NCI-H1105 treated with DMSO at 0.1 percent for 48 hours (cell line): ENCODE data around the gene ECHDC3.

Experiments
- DNase-seq: peaks from one replicate; lab custom pipeline; 2025; lab: John Stamatoyannopoulos, UW

Gene ECHDC3

DNA sequence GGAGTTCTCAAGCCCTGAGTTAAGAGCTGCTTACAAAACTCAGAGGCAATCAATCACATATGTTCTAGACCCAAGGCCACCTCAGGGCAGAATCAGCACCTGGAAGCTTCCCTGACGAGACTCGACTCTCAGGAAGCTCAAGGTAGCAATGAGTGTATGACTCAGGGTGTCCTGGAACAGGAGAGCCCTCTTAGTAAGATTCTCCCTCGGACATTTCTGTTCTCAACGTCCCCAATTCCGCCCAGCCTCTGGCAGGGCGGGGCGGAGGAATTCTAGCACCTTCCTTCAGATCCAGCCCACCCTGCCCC lies 41.3 kb downstream of the ECHDC3 start:
- no peak for DNase-seq

DNA sequence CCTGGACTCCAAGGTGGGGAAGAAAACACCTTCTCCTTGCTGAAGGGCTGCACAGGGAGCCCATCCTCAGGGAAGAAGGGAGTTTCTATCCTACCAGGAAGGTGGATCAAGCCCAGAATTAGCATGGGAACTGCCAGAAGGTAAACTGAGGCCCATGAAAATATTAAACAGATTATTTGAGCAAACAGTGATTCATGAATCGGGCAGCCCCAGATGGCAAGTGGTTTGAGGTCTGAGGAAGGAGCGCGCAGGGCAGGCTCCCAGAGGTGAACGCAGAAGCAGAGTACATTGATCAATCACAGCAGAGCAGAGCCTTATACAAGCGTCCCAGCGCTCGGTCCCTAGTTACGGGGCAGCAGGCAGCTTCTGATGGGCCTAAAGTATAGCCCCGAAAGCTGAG lies 45.2 kb downstream of the ECHDC3 start:
- no peak for DNase-seq

DNA sequence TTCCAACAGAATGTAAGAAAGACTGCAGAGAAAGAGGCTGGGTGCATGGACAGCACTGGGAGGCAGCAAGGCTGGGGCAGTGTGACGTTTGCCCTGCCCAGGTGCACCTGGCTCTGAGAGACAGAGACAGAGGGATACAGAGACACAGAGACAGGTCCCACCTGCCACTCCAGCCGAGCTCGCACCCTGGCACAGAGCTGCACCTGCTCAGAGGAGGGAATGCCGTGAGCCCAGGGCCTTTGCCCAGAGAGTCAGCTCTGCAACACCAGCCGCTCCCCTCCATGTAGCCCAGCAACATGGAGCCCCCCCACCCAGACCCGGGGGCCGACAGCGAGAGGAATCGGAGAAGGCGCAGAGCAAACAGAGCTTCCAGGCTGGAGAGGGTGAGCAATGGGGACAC lies 45.7 kb downstream of the ECHDC3 start:
- no peak for DNase-seq

DNA sequence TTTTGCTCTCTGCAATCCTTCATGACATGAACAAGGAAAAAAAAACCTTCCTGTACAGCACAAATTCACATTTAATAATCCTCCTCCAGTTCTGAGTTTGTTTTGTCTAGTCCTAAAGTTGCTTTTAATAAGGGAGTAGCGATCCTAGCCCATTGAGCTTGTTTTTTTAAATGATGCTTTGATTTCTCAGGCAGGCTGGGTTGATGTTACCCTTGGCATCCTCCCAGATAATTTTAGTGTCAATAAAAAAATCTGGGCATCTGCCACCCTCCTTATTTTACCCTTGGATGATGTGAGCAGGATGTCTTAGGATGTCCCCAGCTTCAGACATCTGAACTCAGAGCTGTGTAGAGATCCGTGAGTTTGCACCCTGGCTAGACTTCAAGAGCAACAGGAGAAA lies 47.1 kb downstream of the ECHDC3 start:
- no peak for DNase-seq

DNA sequence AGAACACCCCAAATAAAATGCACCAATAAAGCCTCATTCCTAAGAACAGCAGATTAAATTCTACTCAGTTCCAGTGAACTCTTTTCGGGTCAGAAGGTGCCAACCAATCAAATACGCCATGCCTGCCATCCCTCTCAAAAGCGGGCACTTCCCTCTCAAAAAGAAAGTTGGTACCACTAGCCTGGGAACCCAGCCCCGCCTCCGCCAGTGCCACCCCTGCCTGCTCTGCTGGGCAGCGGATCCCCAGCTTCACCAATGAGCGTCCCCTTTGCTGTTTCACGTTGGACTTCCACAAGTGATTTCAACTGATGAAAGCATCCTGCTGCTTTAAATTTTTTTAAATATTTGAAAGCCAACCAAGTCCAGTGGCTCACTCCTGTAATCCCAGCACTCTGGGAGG lies 47.8 kb downstream of the ECHDC3 start:
- no peak for DNase-seq

DNA sequence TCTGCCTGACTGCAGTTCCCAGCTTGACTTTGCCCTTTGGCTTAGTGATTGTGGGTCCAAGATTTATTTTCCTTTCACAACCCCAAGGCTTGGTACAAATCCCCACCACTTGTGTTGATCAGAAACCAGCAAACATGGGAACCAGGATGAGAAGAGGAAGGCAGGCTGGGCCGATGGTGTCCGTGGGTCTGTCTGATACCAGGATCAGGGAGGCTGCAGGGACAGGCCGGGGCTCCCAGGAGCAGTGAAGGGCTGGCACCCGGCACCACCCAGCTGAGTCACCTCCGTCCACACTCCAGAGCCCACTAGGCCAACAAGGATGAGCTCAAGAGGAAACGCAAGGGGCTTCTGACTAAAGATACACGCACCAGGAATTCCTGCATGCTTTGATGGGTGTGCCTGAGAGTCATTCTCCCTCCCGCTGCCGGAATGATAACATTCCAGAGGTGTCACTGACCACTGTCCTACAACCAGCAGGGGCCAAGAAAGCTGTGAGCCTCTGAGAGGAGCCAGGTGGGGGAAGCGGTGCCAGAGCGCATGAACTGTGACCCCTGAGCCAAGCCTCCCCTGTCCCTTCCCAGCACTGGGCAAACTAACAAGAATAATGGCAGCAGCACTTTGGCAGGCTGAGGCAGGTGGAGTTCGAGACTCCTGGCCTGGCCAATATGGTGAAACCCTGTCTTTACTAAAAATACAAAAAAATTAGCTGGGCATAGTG lies 51.7 kb downstream of the ECHDC3 start:
- DNase-seq = no peak

DNA sequence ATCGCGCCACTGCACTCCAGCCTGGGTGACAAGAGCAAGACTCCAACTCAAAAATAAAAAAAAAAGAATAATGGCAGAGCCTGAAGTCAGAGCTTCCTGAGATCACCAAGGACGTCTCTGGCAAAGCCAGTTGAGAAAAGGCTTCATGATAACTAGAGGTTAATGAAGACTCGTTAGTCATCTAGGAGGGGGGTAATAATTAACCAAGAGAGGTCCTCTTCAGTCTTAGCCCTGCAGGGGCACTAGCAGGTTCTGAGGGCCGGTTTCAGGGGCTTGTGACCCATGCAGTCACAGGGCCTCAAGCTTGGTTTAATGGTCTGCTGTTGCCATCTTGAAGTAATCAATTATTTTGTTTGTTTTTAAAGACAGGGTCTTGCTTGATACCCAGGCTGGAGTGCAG lies 52.4 kb downstream of the ECHDC3 start:
- DNase-seq = no peak

DNA sequence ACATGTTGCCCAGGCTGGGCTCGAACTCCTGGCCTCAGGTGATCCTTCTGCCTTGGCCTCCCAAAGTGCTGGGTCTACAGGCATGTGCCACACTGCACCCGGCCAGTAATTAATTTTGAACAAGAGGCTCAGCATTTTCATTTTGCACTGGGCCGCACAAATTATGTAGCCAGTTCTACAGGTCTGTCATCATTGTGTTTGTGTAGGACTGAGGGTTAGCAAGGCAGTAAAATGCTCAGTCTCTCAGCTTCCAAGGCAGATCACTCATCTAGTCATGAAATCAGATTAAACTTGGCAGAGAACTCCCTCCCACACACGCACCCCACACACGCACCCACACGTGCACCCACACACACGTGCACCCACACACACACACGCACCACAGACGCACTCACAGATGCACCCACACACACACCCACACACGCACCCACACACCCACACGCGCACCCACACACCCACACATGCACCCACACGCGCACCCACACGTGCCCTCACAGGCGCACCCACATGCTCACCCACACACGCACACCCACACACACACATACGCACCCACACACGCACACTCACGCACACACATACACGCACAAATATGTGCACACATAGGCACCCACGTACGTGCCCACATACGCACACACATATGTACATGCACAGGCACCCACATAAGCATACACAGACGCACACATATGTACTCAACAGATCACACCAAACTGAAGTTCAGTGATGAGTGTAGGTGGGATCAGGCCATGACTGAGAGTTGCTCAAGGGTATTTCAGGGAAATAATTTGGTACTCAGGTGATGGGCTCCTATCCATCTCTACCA lies 53.1 kb downstream of the ECHDC3 start:
- DNase-seq = no peak

DNA sequence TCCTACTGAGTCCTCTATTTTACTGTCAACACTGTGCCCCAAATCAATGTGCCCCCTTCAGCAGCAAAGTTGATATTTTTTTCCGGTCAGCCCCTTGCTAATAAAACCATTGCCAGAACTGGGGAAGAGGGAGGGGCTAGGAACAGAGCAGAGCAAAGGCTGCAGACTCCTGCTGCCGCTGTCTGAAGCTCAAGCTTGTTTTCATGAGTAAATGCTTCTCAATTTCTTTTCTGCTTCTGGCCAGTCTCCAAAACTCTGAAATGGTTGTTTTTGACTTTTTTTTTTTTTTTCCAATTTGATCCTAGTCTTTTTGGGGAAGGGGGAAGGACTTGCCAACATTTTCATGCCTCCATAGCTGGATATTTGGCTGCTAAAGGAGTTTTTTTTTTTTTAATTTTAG lies 54.3 kb downstream of the ECHDC3 start:
- no peak for DNase-seq

DNA sequence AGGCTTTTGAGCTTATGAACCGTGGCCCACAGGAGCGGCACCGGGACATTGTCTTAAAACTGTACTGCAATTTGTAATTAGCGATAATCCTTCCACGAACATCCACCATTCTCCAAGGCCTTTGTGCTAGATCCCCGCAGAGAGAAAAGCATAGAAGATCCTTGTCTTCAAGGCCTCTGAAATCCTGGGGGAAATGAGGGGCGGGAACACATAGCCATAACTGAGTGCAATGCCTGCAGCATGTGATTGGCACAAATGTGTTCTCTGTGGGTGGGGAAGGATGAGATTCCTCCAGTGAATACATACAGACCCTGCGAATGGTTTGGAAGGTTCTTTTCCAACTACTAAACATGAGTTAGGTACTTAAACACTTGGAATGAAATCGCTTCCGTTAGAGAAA lies 55.1 kb downstream of the ECHDC3 start:
- no peak for DNase-seq

DNA sequence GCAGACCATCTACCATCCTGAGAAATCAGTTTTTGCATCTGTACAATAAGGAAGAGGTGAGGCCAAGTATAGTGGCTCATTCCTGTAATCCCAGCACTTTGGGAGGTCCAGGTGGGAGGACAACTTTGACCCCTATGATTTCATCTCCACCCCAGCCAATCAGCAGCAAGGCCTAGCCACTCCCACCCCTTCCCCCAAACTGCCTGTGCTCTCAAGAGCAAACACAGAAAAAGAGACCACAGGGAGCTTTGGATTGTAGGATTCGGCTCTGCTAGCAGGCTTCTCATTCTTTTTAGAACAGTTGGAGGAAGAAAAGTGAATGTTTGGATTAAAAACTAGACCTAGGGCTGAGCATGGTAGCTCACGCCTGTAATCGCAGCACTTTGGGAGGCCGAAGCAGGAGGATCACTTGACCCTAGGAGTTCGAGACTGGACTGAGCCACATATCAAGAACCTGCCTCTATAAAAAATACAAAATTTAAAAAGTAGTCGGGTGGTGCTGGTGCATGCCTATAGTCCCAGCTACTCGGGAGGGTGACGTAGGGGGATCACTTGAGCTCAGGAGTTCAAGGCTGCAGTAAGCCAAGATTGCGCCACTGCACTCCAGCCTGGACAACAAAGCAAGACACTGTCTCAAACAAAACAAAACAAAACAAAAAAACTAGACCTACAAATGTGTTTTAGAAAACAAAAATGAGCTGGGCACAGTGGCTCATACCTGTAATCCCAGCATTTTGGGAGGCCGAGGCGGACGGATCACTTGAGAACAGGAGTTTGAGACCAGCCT lies 55.9 kb downstream of the ECHDC3 start:
- no peak for DNase-seq

DNA sequence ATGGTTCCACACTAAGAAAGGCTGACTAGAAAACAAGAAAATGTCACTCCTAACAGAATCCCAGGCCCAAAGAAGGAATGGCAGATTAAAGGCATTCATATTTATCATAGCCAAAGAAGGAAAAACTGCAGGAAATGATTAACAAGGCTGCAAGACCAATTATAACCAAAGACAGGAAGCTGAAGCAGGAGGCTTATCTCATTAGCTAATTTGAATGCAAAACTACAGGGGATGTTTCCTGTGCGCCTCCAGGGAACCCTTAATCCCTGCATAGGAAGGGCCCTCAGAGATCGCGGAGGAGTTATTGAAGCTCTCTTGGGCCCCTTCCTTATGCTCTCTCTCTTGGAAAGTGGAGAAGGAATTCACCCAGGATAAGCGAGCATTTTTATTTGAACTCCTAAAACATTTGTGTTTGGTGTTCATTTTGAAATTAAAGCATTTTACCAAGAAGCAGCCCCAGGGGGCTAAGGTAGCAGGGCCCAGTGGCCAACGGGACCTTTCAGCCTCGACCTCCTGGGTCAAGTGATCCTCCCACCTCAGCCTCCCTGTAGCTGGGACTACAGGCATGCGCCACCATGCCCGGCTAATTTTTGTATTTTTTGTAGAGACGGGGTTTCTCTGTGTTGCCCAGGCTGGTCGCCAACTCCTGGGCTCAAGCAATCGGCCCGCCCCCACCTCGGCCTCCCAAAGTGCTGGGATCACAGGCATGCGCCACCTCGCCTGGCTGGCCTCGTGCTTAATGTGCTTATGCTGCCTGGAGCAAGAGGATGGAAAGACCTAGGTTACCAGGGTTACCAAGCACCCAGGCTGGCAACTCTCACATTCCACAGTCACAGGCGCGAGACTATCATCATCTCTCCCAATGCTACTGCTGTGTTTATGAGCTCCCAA lies 56.9 kb downstream of the ECHDC3 start:
- DNase-seq = no peak

DNA sequence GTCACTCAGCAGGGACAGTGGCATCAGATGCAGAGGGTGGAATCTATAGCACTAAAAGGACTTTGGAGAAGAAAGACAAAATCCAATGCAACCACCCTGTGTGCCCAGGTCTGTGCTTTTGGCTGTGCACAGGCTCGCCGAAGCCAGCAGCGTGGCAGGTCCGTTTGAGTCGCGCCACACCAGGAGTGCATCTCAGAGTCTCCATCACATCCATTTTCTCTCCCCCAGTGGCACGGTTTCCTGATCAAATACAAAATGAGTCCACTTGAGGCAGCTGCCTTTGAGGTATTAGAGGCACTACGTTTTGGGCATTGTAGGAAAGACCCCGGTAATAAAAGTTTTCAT lies 57.5 kb downstream of the ECHDC3 start:
- DNase-seq = no peak

DNA sequence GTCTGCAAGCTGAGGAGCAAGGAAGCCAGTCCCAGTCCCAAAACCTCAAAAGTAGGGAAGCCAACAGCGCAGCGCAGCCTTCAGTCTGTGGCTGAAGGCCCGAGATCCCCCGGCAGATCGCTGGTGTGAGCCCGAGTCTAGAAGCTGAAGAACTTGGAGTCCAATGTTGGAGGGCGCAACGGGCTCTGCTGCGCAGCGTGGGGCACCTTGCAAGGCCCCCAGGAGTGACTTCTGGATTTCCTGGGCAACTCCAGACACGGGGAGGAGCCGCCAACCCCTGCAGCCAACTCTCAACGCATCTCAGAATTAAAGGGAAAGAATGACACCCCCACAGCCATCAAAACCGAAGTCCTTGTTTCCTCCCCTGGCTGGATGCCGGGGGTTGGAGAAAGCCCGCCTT lies 62.2 kb downstream of the ECHDC3 start:
- no peak for DNase-seq

DNA sequence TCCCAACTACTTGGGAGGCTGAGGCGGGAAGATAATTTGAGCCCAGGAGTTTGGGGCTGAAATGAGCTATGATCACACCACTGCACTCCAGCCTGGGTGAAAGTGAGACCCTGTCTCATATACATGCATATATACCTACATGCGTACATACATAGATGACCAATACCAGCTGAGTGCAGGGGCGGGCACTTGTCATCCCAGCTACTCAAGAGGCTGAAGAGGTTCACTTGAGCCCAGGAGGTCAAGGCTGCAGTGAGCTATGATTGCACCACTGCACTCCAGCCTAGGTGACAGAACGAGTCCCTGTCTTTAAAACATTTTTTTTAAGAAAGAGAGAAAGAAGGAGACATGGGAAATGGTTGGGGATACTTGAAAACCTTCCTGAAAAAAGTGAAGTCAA lies 63.6 kb downstream of the ECHDC3 start:
- no peak for DNase-seq

DNA sequence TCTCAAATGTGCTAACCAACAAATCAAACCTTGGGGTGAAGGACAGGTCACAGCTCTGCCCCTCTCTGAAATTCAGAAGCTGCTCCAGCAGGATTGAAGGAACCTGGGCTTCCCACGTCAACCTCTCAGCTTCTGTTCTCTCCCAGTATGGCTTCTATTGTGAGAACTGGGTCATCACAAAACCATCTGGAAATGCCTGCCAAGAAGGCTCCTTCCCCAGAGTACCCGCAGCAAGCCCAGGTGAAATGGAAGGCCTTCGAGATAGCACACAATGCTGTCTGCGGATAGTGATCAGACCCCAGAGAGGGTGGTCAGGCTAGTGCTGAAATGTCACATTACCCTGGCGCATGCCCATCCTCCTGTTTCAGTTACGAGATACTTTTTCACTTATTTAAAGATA lies 64.5 kb downstream of the ECHDC3 start:
- DNase-seq = no peak

DNA sequence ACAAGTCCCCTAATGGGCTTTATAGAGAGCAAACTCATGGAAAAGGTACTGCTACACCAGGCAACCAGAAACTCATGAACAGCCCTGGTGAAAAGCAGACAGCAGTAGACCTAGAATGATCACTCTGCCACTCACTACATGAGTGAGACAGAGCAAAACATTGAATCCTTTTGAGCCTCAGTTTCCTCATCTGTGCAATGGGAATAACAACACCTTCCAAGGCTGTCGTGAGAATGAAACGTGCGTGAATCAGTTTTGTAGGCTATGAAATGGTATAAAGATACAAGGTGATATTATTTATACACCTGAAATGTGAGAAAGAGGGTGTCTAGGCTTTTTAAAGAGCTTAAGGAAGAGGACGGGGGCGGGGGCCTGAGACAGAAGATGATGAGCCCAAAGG lies 66.6 kb downstream of the ECHDC3 start:
- DNase-seq = no peak

DNA sequence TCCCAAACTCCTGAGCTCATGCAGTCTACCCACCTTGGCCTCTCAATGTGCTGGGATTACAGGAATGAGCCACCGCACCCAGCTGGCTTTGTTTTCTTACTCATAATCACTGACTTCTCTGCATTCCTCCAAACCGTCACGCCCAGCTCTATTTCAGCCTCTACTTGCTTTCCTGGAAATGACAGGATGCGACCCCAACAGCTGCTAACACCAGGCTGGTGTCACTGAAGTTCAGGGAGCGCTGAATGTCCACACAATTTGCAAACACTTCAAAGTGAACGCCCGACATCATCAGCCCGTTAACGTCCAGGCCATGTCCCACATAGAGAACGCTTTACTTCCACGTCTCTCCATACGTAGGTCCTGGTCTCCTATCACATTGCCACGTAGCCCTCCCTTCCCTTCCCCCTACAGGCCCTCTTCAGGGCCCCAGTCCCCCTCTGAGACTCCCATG lies 68.2 kb downstream of the ECHDC3 start:
- no peak for DNase-seq

DNA sequence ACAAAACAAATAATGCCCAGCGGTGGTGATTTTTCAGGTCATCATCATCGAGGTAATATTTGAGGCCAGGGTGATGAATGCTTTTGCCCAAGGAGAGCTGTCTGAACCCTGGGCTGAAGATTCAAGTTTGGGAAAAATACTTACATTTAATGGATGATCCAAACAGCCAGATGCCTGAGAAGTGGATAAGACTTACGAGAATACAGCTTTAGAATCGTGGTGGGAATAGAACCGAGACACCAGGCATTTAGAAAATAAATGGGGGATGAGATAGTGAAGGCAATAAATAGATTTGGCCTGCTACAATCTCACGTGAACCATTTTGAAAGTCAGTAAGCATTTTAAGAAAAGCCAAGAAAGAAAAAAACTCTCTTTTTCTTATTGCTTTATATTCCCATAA lies 68.8 kb downstream of the ECHDC3 start:
- DNase-seq = no peak

DNA sequence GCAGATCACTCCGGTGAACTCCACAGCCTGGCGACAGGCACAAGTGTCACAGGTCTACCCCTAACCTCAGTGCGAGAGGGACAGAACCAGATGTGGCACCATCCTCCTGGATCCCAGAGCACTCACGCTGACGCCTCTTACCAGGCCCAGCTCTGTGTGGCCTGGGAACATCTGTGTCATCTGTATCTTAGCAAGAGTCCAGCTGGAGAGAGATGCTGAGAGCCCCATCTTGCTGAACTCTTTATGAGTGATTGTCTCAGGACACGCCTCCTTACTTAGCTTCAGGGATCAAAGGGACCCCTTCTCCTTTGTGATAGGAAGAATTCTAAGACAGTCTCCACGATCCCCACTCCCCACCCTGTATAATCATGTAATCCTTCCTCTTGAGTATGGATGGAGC lies 71.0 kb downstream of the ECHDC3 start:
- no peak for DNase-seq
